Measurements from ENCODE around the gene SRRD.

Gene SRRD

GRCh38 chr22:26482161-26482560, 1.5 kb upstream of the SRRD start:
- no peak for DNase-seq (ENCODE audit: low spot score)

- no peak for DNase-seq (ENCODE audit: low spot score)
These were observed 636 bp upstream of the SRRD start for GRCh38 chr22:26483043-26483438.

- DNase-seq (ENCODE audit: low spot score), result no peak
These were observed 656 bp downstream of the SRRD start for GRCh38 chr22:26484360-26484706.

GRCh38 chr22:26485013-26485412, 1.3 kb downstream of the SRRD start:
- DNase-seq (ENCODE audit: low spot score), result no peak

GRCh38 chr22:26485806-26486390, 2.2 kb downstream of the SRRD start:
- no peak for DNase-seq (ENCODE audit: low spot score)

GRCh38 chr22:26486394-26486793, 2.7 kb downstream of the SRRD start:
- no peak for DNase-seq (ENCODE audit: low spot score)

GRCh38 chr22:26487996-26488395, 4.3 kb downstream of the SRRD start:
- no peak for DNase-seq (ENCODE audit: low spot score)

GRCh38 chr22:26489447-26490036, 5.9 kb downstream of the SRRD start:
- DNase-seq (ENCODE audit: low spot score), result no peak

GRCh38 chr22:26492220-26492619, 8.5 kb downstream of the SRRD start:
- DNase-seq (ENCODE audit: low spot score), result no peak

GRCh38 chr22:26494506-26494905, 10.8 kb downstream of the SRRD start:
- DNase-seq (ENCODE audit: low spot score), result no peak

GRCh38 chr22:26496456-26496855, 12.8 kb downstream of the SRRD start:
- DNase-seq (ENCODE audit: low spot score), result no peak

- no peak for DNase-seq (ENCODE audit: low spot score)
These were observed 15.6 kb downstream of the SRRD start for GRCh38 chr22:26499188-26499703.

GRCh38 chr22:26501996-26502395, 18.3 kb downstream of the SRRD start:
- no peak for DNase-seq (ENCODE audit: low spot score)

GRCh38 chr22:26502688-26503561, 19.2 kb downstream of the SRRD start:
- DNase-seq (ENCODE audit: low spot score), result peak; percentile 75

- DNase-seq (ENCODE audit: low spot score), result no peak
These were observed 20.1 kb downstream of the SRRD start for GRCh38 chr22:26503758-26504157.

GRCh38 chr22:26508148-26508547, 24.5 kb downstream of the SRRD start:
- no peak for DNase-seq (ENCODE audit: low spot score)

GRCh38 chr22:26512149-26512793, 28.6 kb downstream of the SRRD start, which contains the start of gene TFIP11:
Gene TFIP11 (minus strand): TSS chr22:26512473. CDS start chr22:26510272, 2,201 bp downstream.
- peak; percentile 98 for DNase-seq (ENCODE audit: low spot score)

- no peak for DNase-seq (ENCODE audit: low spot score)
These were observed 30.2 kb downstream of the SRRD start for GRCh38 chr22:26513838-26514237.

GRCh38 chr22:26514419-26515161, 30.9 kb downstream of the SRRD start:
- DNase-seq (ENCODE audit: low spot score), result no peak

GRCh38 chr22:26515931-26516330, 32.3 kb downstream of the SRRD start:
- DNase-seq (ENCODE audit: low spot score), result no peak

- no peak for DNase-seq (ENCODE audit: low spot score)
These were observed 32.8 kb downstream of the SRRD start for GRCh38 chr22:26516503-26516902.

GRCh38 chr22:26517429-26517828, 33.8 kb downstream of the SRRD start:
- no peak for DNase-seq (ENCODE audit: low spot score)

All from D341Med (cell line).